ENCODE results near the gene HOXC10. TPM values are rescaled to one million over a fixed set of nuclear protein-coding genes. Genes with fewer than 3 reads are reported as not detected.

HOXC10 gene
- total and polyA plus RNA-seq, 4 donors, result 0.18 TPM; not detected in 3

- H3K4me1 ChIP-seq (ENCODE audit: control insufficient read depth in 5 of 5, insufficient read depth in 5 of 5, low read length in 5 of 5), result peaks cover 0 to 31% (median 0%) of the 10 kb centered on the region in 5 donors
- peaks cover 14 to 86% (median 66%) of the 10 kb centered on the region in 3 donors for H3K27me3 ChIP-seq (ENCODE audit: control insufficient read depth in 3 of 3, insufficient read depth in 3 of 3, low read length in 2 of 3)
- no peak for ATAC-seq (ENCODE audit: insufficient read depth, low FRiP score)
- no peaks in the 10 kb centered on the region for H3K36me3 ChIP-seq (ENCODE audit: control insufficient read depth in 4 of 4, insufficient read depth in 4 of 4, low read length in 4 of 4)
- TF ChIP-seq, protein P1, sequence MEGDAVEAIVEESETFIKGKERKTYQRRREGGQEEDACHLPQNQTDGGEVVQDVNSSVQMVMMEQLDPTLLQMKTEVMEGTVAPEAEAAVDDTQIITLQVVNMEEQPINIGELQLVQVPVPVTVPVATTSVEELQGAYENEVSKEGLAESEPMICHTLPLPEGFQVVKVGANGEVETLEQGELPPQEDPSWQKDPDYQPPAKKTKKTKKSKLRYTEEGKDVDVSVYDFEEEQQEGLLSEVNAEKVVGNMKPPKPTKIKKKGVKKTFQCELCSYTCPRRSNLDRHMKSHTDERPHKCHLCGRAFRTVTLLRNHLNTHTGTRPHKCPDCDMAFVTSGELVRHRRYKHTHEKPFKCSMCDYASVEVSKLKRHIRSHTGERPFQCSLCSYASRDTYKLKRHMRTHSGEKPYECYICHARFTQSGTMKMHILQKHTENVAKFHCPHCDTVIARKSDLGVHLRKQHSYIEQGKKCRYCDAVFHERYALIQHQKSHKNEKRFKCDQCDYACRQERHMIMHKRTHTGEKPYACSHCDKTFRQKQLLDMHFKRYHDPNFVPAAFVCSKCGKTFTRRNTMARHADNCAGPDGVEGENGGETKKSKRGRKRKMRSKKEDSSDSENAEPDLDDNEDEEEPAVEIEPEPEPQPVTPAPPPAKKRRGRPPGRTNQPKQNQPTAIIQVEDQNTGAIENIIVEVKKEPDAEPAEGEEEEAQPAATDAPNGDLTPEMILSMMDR (IDR thresholded peaks at IDR 0.05; ENCODE audit: control extremely low read depth, extremely low read depth), result no peak
- H3K4me3 ChIP-seq, result no peak overlapping the region
- WGBS, 2 donors, result 16 to 23% methylated on average over 52 to 53 of the region's 53 CpGs
- no peak overlapping the region for H3K27ac ChIP-seq (ENCODE audit: low read depth in 1 of 2, low read length in 1 of 2)
- H3K9me3 ChIP-seq (ENCODE audit: control insufficient read depth in 4 of 4, insufficient read depth in 3 of 4, low read length in 3 of 4), result peaks cover 0 to 11% (median 0%) of the 10 kb centered on the region in 4 donors
- H3K9ac ChIP-seq (ENCODE audit: insufficient read depth in 1 of 2, low read length in 2 of 2), result no peak overlapping the region
- no peak for DNase-seq
These were observed 44.8 kb downstream of the HOXC10 start for GRCh38 chr12:54029529-54030441.

- WGBS, 2 donors, result 32 to 38% methylated on average over 7 of the region's 7 CpGs
- Histone ChIP-seq H3K9ac (ENCODE audit: insufficient read depth in 1 of 2, low read length in 2 of 2) (no peak overlapping the region), H3K4me3 (no peak overlapping the region), H3K9me3 (ENCODE audit: control insufficient read depth in 4 of 4, insufficient read depth in 3 of 4, low read length in 3 of 4) (peaks cover 0 to 11% (median 0%) of the 10 kb centered on the region in 4 donors), H3K36me3 (ENCODE audit: control insufficient read depth in 4 of 4, insufficient read depth in 4 of 4, low read length in 4 of 4) (no peaks in the 10 kb centered on the region), H3K27me3 (ENCODE audit: control insufficient read depth in 3 of 3, insufficient read depth in 3 of 3, low read length in 2 of 3) (peaks cover 19 to 86% (median 66%) of the 10 kb centered on the region in 3 donors), H3K27ac (ENCODE audit: low read depth in 1 of 2, low read length in 1 of 2) (no peak overlapping the region), H3K4me1 (ENCODE audit: control insufficient read depth in 5 of 5, insufficient read depth in 5 of 5, low read length in 5 of 5) (peaks cover 0 to 25% (median 0%) of the 10 kb centered on the region in 5 donors)
- ATAC-seq (ENCODE audit: insufficient read depth, low FRiP score) (no peak), DNase-seq (no peak)
- TF ChIP-seq, protein P1 (IDR thresholded peaks at IDR 0.05; ENCODE audit: control extremely low read depth, extremely low read depth), result no peak
These were observed 45.5 kb downstream of the HOXC10 start for GRCh38 chr12:54030442-54030801.

DNA sequence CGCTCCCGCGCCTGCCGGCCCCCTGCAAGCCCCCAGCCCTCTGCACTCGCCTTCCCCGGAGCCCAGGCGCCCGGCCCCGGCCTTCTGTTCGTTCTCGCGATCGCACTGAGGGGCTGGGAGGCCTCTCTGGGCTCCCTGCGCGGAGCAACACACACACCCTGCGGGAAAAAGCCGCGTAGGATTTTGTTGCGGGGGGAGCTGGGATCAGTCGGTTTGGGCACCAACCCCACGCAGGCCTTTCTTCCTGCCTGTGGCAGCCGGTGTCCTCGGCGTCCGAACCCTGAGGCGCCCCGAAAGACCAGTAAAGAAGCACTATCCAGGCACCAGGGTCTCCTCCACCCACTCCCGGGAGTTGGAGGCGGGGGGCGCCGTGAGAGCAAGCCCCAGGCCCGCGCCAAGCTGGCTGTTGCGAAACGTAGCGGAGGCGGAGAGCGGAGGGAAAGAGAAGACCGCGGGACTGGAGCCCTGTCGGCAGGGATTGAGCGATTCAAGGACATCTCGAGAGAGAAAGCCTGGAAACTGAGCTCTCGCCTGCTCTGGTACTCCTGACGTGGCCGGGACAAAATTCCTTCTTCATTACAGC is 46.0 kb downstream of the HOXC10 start:
- Histone ChIP-seq H3K27ac (ENCODE audit: low read depth in 1 of 2, low read length in 1 of 2) (no peak overlapping the region), H3K36me3 (ENCODE audit: control insufficient read depth in 4 of 4, insufficient read depth in 4 of 4, low read length in 4 of 4) (peaks cover 0 to 1% (median 0%) of the 10 kb centered on the region in 4 donors), H3K4me3 (no peak overlapping the region), H3K9me3 (ENCODE audit: control insufficient read depth in 4 of 4, insufficient read depth in 3 of 4, low read length in 3 of 4) (peaks cover 0 to 11% (median 0%) of the 10 kb centered on the region in 4 donors), H3K9ac (ENCODE audit: insufficient read depth in 1 of 2, low read length in 2 of 2) (no peak overlapping the region), H3K4me1 (ENCODE audit: control insufficient read depth in 5 of 5, insufficient read depth in 5 of 5, low read length in 5 of 5) (peaks cover 0 to 19% (median 0%) of the 10 kb centered on the region in 5 donors), H3K27me3 (ENCODE audit: control insufficient read depth in 3 of 3, insufficient read depth in 3 of 3, low read length in 2 of 3) (peaks cover 17 to 85% (median 66%) of the 10 kb centered on the region in 3 donors)
- DNase-seq (peak in 2 of 3 donors; percentile 74 to 81), ATAC-seq (ENCODE audit: insufficient read depth, low FRiP score) (no peak)
- WGBS, 2 donors, result 3 to 10% methylated on average over 46 of the region's 46 CpGs
- TF ChIP-seq, protein P1 (IDR thresholded peaks at IDR 0.05; ENCODE audit: control extremely low read depth, extremely low read depth), result no peak

Data from lung (tissue), 12 donors.